Measurements from ENCODE around the gene ERI2. TPM values are rescaled to one million over a fixed set of nuclear protein-coding genes. Genes with fewer than 3 reads are reported as not detected.

The ERI2 gene
- total RNA-seq, 2 donors from 2014 or later, result 18.7 TPM

GRCh38 chr16:20773679-20774078 is 32.6 kb downstream of the ERI2 start:
- Mint-ChIP-seq H3K27ac (no peak overlapping the region), H3K4me3 (no peak overlapping the region), H3K9me3 (no peaks in the 10 kb centered on the region), H3K36me3 (ENCODE audit: low read depth) (no peaks in the 10 kb centered on the region), H3K27me3 (ENCODE audit: insufficient read depth) (no peaks in the 10 kb centered on the region), H3K4me1 (no peaks in the 10 kb centered on the region)
- peaks cover 7% of the 10 kb centered on the region for H3K27me3 ChIP-seq (ENCODE audit: control insufficient read depth, insufficient read depth, low read length, poor library complexity, severe bottlenecking)
- H3K27ac ChIP-seq (ENCODE audit: low read depth, low read length), result no peak overlapping the region
- TF ChIP-seq, protein P1, sequence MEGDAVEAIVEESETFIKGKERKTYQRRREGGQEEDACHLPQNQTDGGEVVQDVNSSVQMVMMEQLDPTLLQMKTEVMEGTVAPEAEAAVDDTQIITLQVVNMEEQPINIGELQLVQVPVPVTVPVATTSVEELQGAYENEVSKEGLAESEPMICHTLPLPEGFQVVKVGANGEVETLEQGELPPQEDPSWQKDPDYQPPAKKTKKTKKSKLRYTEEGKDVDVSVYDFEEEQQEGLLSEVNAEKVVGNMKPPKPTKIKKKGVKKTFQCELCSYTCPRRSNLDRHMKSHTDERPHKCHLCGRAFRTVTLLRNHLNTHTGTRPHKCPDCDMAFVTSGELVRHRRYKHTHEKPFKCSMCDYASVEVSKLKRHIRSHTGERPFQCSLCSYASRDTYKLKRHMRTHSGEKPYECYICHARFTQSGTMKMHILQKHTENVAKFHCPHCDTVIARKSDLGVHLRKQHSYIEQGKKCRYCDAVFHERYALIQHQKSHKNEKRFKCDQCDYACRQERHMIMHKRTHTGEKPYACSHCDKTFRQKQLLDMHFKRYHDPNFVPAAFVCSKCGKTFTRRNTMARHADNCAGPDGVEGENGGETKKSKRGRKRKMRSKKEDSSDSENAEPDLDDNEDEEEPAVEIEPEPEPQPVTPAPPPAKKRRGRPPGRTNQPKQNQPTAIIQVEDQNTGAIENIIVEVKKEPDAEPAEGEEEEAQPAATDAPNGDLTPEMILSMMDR (conservative IDR thresholded peaks at IDR 0.05), result no peak
- H3K9me3 ChIP-seq (ENCODE audit: control insufficient read depth, low read length), result no peaks in the 10 kb centered on the region
- H3K4me1 ChIP-seq (ENCODE audit: control insufficient read depth, insufficient read depth, low read length), result no peaks in the 10 kb centered on the region
- 92 to 100% methylated on average over 1 to 2 of the region's 3 CpGs for WGBS, 2 experiments (ENCODE audit: insufficient coverage in 1 of 2, insufficient read length in 1 of 2)
- no peak overlapping the region for H3K4me3 ChIP-seq (ENCODE audit: low read length)
- no peaks in the 10 kb centered on the region for H3K36me3 ChIP-seq (ENCODE audit: control insufficient read depth, insufficient read depth, low read length)
- no peak for DNase-seq
- H3K9ac ChIP-seq (ENCODE audit: extremely low read depth, low read length, poor library complexity, severe bottlenecking), result no peak overlapping the region

DNA sequence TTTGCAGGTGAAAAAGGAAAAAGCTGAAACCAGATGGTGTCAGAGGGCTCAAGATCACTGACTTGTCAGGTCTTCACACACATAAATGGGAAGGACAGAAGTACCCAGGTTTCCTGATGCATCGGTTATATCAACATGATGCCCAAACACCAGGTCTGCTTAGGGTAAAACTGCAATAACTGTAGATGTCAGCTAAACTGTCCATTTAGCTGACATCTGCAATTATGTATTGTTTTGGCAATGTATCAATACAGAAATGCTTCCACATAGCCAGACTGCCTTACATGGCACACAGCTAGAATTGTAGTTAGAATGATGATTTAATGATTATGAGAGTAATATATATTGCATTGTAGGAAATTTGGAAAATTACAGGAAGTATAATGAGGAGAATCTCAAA is 37.5 kb downstream of the ERI2 start:
- WGBS, 2 experiments (ENCODE audit: insufficient coverage in 1 of 2, insufficient read length in 1 of 2), result 80 to 88% methylated on average over 1 of the region's 1 CpG
- no peaks in the 10 kb centered on the region for H3K9me3 Mint-ChIP-seq

GRCh38 chr16:20768121-20768520 is 38.2 kb downstream of the ERI2 start:
- no peak overlapping the region for H3K9ac ChIP-seq (ENCODE audit: extremely low read depth, low read length, poor library complexity, severe bottlenecking)
- 100% methylated on average over 1 of the region's 1 CpG for WGBS, 2 experiments (ENCODE audit: insufficient coverage in 1 of 2, insufficient read length in 1 of 2)
- TF ChIP-seq, protein P1 (conservative IDR thresholded peaks at IDR 0.05), result no peak
- no peaks in the 10 kb centered on the region for H3K4me1 ChIP-seq (ENCODE audit: control insufficient read depth, insufficient read depth, low read length)
- no peak overlapping the region for H3K27ac Mint-ChIP-seq
- H3K36me3 ChIP-seq (ENCODE audit: control insufficient read depth, insufficient read depth, low read length), result no peaks in the 10 kb centered on the region
- no peak for DNase-seq
- H3K36me3 Mint-ChIP-seq (ENCODE audit: low read depth), result no peaks in the 10 kb centered on the region
- peaks cover 2% of the 10 kb centered on the region for H3K27me3 Mint-ChIP-seq (ENCODE audit: insufficient read depth)
- no peak overlapping the region for H3K4me3 Mint-ChIP-seq
- peaks cover under 1% of the 10 kb centered on the region for H3K9me3 ChIP-seq (ENCODE audit: control insufficient read depth, low read length)
- peaks cover 4% of the 10 kb centered on the region for H3K4me1 Mint-ChIP-seq
- no peak overlapping the region for H3K27ac ChIP-seq (ENCODE audit: low read depth, low read length)
- H3K4me3 ChIP-seq (ENCODE audit: low read length), result no peak overlapping the region
- peaks cover 7% of the 10 kb centered on the region for H3K27me3 ChIP-seq (ENCODE audit: control insufficient read depth, insufficient read depth, low read length, poor library complexity, severe bottlenecking)
- H3K9me3 Mint-ChIP-seq, result peaks cover 3% of the 10 kb centered on the region

More for the DNA sequence above, 37.5 kb downstream of the ERI2 start:
- Mint-ChIP-seq H3K27ac (no peak overlapping the region), H3K27me3 (ENCODE audit: insufficient read depth) (peaks cover 2% of the 10 kb centered on the region), H3K4me1 (no peaks in the 10 kb centered on the region), H3K36me3 (ENCODE audit: low read depth) (no peaks in the 10 kb centered on the region), H3K4me3 (no peak overlapping the region)
- DNase-seq, result no peak
- Histone ChIP-seq H3K27ac (ENCODE audit: low read depth, low read length) (no peak overlapping the region), H3K9me3 (ENCODE audit: control insufficient read depth, low read length) (no peaks in the 10 kb centered on the region), H3K4me1 (ENCODE audit: control insufficient read depth, insufficient read depth, low read length) (no peaks in the 10 kb centered on the region), H3K36me3 (ENCODE audit: control insufficient read depth, insufficient read depth, low read length) (no peaks in the 10 kb centered on the region), H3K9ac (ENCODE audit: extremely low read depth, low read length, poor library complexity, severe bottlenecking) (no peak overlapping the region), H3K27me3 (ENCODE audit: control insufficient read depth, insufficient read depth, low read length, poor library complexity, severe bottlenecking) (peaks cover 7% of the 10 kb centered on the region), H3K4me3 (ENCODE audit: low read length) (no peak overlapping the region)
- TF ChIP-seq, protein P1 (conservative IDR thresholded peaks at IDR 0.05), result no peak

Data from endodermal cell (in vitro differentiated cells).